Loucy (cell line): Measurements from ENCODE around the gene FA2H.

Source experiments
- EZH2phosphoT487 ChIP-seq: fragments of 200-600 bp; IDR thresholded peaks from 2 replicates; pipeline ENCODE4 v1.6.1; 2018; ENCODE audit warnings: antibody characterized with exemption, mild to moderate bottlenecking, moderate library complexity, borderline replicate concordance
- TF ChIP-seq, protein P1 (sequence below): fragments of 200-600 bp; sonication (generic); conservative IDR thresholded peaks from 2 replicates; pipeline ENCODE4 v1.5.1; 2014; ENCODE audit warnings: mild to moderate bottlenecking, antibody characterized with exemption, low read length

DNA sequence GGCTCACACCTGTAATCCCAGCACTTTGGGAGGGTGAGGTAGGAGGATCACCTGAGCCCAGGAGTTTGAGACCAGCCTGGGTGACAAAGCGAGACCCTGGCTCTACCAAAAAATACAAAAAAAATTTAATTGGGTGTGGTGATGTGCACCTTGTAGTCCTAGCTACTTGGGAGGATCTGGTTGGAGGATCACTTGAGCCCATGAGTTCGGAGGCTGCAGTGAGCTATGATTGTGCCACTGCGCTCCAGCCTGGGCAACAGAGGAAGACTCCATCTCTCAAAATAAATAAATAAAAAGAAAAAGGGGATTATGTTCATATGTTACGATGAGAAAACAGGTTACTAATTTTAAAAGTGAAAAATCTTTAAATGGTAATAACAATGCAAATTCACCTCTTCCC is 75.0 kb downstream of the FA2H start:
- TF ChIP-seq, protein P1, sequence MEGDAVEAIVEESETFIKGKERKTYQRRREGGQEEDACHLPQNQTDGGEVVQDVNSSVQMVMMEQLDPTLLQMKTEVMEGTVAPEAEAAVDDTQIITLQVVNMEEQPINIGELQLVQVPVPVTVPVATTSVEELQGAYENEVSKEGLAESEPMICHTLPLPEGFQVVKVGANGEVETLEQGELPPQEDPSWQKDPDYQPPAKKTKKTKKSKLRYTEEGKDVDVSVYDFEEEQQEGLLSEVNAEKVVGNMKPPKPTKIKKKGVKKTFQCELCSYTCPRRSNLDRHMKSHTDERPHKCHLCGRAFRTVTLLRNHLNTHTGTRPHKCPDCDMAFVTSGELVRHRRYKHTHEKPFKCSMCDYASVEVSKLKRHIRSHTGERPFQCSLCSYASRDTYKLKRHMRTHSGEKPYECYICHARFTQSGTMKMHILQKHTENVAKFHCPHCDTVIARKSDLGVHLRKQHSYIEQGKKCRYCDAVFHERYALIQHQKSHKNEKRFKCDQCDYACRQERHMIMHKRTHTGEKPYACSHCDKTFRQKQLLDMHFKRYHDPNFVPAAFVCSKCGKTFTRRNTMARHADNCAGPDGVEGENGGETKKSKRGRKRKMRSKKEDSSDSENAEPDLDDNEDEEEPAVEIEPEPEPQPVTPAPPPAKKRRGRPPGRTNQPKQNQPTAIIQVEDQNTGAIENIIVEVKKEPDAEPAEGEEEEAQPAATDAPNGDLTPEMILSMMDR, result no peak
- TF ChIP-seq EZH2phosphoT487, result no peak
